KOPT-K1 (cell line): ENCODE results near the gene COMMD4.

Experiments
- H3K27ac ChIP-seq: fragments of 200-600 bp; sonication (generic); 2 replicates; pipeline ENCODE4 v1.5.1; 2016; ENCODE audit warnings: antibody characterized with exemption, mild to moderate bottlenecking, low read depth, low read length; ENCODE audit not compliant: poor library complexity, severe bottlenecking
- H3K36me3 ChIP-seq: fragments of 200-600 bp; sonication (generic); 2 replicates; pipeline ENCODE4 v1.5.1; 2017; ENCODE audit warnings: antibody characterized with exemption, mild to moderate bottlenecking, low read length, moderate library complexity; ENCODE audit not compliant: insufficient read depth
- H3K9me3 ChIP-seq: fragments of 200-600 bp; sonication (generic); 2 replicates; pipeline ENCODE4 v1.5.1; 2017; ENCODE audit warnings: antibody characterized with exemption, low read length, mild to moderate bottlenecking; ENCODE audit not compliant: insufficient read depth, poor library complexity, severe bottlenecking

The COMMD4 gene

DNA sequence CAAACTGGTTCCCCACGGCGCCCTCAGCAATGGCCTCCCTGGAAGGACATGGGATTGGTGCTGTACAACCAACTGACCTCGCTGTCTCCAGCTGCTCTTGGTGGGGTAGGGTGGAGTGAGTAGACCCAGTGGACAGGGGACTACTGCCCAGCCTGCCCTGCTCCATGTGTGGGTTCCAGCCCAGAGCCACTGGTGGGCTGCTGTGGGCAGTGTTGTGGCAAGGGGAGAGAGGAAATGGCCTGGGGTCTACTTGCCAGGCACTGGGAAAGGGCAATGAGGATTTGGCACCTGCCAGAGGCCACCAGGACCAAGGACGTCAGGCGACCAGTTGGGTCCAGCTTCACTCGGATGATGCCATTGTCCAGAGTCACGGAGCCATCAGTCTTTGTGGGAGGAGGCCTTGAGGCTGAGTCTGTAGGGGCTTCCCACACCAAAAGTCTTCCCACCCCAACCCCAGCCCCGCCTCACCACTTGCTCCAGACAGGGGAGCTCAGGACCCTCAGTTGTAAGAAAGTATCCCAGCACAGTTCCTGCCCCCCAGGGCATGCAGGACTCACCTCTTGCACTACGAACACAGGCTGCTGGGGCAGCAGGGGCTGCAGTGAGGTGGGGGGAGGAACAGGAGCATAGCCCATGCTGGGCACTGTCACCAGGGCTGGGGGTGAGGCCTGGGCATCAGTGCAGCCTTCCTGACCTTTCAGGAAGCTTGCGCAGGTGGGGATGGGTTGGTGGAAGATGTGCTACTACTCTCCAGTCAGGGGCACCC, 23.1 kb downstream of the COMMD4 start:
- Histone ChIP-seq H3K27ac (no peak overlapping the region), H3K36me3 (peaks cover 51% of the 10 kb centered on the region; the same call in 1 of the 2 replicates), H3K9me3 (no peaks in the 10 kb centered on the region)

DNA sequence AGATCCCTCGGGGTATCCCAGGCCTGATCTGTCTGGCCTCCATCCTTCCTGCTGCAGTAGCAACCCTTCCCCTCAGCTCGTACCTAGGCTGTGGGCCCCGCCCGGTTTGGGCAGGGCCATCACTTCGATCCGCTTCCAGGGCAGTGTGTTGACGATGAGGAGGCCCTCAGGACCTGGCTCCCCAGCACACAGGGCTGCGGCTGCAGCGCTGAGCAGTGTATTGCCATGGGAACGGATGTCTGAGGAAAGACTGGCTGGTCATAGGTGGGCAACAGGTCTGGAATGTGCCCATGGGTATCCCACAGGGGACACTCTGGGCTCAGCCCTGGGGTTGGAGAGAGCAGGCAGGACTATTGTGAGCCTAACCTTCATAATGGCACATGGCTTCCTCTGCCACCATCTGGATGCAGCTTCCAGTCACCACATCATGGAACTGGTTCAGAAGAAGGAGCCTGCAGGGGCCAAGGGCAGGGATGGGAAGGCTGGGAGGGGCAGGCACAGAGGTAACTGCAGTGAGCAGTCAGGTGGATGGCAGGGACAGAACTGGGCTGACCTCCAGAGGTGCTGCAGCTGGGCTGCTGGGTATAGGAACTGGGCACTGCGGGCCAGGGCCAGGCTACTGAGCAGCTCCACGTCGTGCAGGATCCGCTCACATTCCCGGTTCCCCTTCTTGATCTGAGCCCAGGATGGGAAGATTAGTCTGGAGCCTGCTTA, 23.8 kb downstream of the COMMD4 start:
- Histone ChIP-seq H3K27ac (no peak overlapping the region), H3K9me3 (no peaks in the 10 kb centered on the region), H3K36me3 (peaks cover 58% of the 10 kb centered on the region; the same call in 1 of the 2 replicates)

DNA sequence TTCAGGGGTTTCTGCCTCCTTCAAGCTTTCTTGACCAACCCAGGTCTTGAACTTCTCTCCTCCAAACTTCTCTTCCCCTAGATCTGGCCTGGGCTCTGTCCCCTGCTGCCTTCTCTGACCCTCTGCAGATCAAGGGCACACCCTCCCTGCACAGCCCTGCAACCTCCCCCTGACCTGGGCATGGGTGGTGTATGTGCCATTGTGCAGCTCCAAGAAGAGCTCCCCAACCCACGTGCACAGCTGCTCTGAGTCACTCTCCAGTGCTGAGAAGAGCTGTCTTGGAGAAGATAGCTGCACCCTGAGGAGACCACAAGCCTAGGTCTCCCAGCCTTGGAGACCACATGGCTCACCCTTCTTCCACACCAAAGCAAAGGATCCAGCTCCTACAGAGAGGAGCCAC, 24.5 kb downstream of the COMMD4 start:
- no peak overlapping the region for H3K27ac ChIP-seq
- no peaks in the 10 kb centered on the region for H3K9me3 ChIP-seq
- H3K36me3 ChIP-seq = peaks cover 61% of the 10 kb centered on the region; the same call in 1 of the 2 replicates

DNA sequence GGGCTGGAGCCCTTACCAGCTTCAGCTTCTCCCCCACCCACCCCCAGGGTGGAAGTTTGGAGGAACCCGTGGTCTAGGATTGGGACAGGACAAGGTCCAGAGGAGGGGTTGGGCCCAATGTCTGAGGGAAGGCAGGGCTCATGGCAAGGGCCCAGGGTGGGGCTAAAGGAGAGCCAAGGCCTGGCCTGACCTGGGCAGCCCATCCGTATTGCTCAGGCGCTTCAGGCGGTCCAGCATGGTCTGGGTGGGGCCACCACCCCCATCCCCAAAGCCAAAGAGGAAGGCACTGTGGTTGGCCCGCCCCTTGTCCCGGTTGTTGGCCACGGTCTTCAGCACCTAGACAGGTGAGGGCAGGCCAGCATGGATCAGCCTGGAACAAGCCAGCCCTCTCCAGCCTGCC, 25.0 kb downstream of the COMMD4 start:
- H3K36me3 ChIP-seq = peaks cover 64% of the 10 kb centered on the region; the same call in 1 of the 2 replicates
- no peaks in the 10 kb centered on the region for H3K9me3 ChIP-seq
- H3K27ac ChIP-seq = no peak overlapping the region

DNA sequence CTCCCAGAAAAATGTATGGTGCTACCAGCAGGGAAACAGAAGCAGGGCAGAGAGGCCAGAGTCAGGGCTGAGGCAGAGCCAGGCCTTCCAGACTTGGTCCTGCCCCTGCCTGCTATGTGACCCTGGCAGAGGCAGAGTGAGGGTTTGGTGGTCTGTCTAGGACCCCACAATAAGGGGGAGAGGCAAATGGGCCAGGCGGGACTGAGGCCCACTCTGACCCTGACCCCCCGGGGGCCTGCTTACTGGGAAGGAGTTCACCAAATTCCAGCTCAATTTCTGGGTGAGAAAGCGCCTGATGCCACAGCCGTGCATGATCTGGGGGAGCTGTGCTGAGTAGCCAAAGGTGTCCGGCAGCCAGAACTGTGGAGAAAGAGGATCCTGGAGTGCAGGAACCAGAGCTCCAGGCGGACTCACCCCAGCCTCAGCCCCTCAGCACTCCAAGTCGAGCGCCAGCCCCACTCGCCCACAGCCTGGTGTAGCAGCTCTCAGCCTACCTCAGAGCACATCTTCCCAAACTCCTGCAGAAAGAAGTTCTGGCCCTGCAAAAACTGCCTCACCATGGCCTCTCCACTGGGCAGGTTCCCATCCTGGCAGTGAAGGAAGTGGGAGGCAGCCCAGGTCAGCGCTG, 25.6 kb downstream of the COMMD4 start:
- H3K27ac ChIP-seq = no peak overlapping the region
- H3K36me3 ChIP-seq = peaks cover 68% of the 10 kb centered on the region
- no peaks in the 10 kb centered on the region for H3K9me3 ChIP-seq

DNA sequence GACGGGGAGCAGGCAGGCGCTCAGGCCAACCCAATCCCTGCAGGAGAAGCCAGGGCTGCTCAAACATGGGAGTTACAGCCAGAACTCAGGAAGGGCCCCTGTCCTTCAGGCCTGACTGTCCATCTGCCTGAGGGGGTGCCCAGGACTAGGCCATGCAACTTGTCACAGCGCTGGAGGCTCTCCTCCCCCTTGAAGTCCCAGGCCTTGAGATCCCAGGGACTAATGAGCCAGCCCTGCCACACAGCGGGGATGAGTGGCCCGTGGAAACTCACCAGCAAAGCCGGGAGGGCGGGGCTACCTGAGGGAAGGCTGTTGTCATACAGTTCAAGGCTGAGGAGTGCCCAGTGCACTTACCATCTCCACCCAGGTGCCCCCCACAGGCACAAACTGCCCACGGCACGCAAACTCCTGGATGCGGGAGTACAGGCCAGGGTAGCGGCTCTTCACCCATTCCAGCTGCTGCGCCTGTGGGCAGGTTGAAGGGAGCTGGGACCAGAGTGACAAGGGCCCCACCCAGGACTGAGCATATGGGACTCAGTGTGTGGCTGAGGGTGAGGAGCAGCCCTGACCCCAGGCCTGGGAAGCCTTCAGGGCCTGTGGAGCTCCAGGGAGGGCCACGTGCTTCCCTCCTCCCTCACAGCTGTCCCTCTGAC, 26.3 kb downstream of the COMMD4 start:
- no peak overlapping the region for H3K27ac ChIP-seq
- H3K36me3 ChIP-seq = peaks cover 69% of the 10 kb centered on the region

DNA sequence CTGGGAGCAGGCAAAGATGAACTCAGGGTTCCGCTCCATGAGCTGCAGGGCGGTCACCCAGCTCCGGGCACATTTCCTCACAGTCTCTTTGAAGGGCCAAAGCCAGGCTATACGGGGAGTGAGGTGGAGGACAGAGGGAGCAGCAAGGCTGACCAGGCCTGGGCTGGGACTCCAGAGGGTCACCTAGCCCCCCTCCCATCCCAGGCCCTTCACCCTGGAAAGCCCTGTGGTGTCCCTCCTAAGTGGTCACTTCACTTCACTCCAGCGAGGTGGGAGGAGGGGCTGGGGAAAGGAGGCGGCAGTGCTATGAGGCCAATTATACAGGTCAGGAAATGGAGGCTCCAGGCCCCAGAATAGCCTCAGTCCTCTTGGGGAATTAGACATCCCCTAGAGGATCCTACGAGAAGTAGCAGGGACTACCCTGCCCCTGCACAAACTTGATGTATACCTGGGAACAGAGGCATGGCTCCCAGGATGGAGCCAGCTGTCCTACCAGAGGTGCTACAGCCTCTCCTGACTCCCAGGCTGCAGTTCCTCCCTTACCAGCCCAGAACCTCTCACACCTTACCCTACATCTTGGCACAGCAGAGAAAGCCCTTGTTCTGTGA, 26.9 kb downstream of the COMMD4 start:
- no peaks in the 10 kb centered on the region for H3K9me3 ChIP-seq
- no peak overlapping the region for H3K27ac ChIP-seq
- H3K36me3 ChIP-seq = peaks cover 73% of the 10 kb centered on the region

More for the DNA sequence above, 26.3 kb downstream of the COMMD4 start:
- no peaks in the 10 kb centered on the region for H3K9me3 ChIP-seq

DNA sequence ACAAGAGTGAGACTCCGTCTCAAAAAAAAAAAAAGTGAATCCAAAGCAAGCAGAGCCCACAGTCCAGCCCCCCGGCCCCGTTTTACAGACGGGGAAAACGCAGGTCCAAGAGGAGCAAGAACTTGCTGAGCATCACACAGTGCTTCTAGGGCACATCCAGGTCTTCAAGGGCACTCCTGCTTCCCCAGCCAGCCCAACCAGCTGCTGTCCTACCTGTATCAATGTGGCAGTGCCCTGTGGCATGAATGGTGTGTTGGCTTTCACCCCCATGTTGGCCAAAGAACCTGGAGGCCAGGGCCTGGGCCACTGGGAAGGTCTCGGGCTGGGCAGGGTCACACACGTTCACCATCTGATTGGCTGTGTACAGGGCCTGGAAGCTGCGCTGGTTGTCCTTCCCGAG, 27.9 kb downstream of the COMMD4 start:
- Histone ChIP-seq H3K9me3 (no peaks in the 10 kb centered on the region), H3K27ac (no peak overlapping the region), H3K36me3 (peaks cover 64% of the 10 kb centered on the region)

DNA sequence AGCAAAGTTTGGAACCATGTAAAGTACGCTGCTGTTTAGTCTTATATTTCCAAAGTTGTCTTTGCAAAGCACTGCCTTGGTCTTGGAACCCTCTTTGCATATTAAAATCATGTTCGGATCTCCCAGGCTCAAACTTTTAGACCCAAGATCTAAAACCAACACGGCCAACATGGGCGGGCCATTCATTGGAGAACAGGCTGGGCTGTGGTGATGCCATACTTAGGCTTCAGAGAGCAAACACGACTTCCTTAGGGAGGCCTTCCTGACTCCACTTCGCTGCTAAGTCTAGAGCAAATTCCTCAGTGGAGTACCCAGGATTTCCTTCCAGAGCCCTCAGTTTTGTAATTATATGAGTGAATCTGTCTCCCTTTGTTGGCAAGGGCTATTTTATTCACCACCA, 29.0 kb downstream of the COMMD4 start:
- Histone ChIP-seq H3K27ac (no peak overlapping the region), H3K9me3 (no peaks in the 10 kb centered on the region), H3K36me3 (peaks cover 64% of the 10 kb centered on the region)

DNA sequence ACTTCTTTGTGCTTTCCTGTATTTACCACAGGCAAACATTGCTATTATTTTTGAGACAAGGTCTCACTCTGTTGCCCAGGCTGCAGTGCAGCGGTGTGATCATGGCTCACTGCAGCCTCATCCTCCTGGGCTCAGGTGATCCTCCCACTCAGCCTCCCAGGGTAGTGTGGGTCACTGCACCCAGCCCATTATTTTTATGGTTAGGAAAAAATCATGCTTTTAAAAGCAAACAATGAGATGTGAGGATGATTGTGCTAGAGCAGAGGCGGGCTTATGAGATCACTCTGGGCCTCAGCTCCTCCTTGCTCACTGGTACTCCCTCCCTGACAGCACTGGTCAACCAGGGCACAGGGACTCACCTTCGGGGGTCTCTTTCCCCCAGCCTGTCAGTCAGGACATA, 30.3 kb downstream of the COMMD4 start:
- H3K27ac ChIP-seq = no peak overlapping the region

DNA sequence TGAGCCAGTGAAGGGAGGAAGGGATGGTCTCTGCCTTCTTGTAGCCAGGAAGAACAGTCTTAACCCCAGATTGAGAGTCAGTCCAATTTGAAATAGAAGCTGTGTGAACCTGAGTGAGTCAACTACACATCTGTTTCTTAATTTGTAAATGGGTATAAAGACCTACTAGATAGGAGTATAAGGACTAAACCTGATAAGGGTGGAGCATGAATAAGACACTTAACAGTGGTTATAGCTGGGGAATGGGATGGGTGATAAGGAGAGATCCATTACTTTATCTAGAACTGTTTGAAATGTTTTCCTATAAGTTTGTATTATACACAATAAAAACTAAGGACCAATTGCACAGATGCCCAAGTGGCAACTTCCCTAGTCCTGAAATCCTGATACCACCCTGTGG, 31.1 kb downstream of the COMMD4 start:
- no peaks in the 10 kb centered on the region for H3K9me3 ChIP-seq
- H3K36me3 ChIP-seq = peaks cover 71% of the 10 kb centered on the region
- H3K27ac ChIP-seq = no peak overlapping the region

More for the DNA sequence above, 30.3 kb downstream of the COMMD4 start:
- peaks cover 70% of the 10 kb centered on the region for H3K36me3 ChIP-seq
- H3K9me3 ChIP-seq = no peaks in the 10 kb centered on the region

DNA sequence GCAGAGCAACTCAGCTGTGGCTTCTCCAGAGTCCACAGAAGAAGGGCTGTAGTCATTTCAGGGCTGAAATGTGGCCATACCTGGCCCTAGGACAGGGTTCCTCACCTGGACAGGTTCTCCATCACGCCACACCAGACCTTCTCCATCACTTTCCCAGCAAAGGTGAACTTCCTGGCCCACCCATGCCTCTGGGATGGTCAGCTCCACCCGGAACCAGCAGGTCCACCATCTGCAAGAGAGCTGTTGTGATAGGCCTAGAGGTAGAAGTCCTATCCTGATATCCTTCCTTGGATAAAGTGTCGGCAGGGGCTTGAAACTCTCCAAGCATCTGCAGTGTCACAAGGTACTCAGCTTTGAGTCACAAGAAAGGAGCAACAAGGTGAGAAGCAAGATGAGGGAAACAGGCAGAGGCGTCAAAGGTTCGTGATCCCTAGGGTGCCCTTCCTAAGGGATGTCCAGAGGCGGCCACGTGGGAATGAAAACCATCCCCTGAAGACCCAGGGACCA, 31.6 kb downstream of the COMMD4 start:
- H3K9me3 ChIP-seq = no peaks in the 10 kb centered on the region
- H3K36me3 ChIP-seq = peaks cover 71% of the 10 kb centered on the region
- peak overlapping the region; percentile 82 for H3K27ac ChIP-seq

DNA sequence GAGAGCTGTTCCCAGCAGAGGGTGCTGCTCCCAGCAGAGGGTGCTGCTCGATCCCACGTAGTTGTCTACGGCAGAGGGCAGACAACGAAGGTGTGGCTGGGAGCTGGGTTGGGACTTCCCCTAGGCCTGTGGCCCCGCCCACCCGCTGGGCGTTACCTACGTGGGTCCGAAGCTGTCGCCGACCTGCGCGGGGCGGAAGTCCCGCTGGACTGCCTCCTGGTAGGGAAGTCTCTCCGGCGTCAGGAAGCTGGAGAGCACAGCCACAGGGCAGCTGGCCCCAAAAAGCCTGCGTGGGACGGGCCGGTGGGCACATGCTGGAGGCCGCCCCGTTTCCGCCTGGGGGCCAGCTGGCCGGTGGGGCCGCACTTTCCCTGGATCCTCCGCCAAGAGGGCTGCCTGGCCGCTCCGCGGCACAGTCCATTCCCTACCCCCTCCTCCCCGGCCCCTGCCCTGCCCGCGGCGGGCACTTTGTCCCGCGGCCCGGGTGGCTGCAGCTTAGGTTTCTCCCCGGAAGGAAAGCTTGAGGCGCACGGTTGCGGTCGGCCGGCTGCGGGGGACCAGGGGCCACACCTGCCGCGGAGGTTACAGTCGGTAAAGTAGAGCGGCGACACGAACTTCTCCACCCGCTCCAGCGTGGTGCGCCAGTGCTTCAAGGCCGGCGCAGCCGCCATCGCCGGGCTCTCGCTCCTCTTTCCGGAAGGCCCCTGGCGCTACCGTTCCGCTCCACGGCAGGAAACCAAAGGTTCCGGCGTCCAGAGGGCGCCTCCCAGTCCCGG, 32.2 kb downstream of the COMMD4 start, which contains the start of gene MAN2C1:
TSS of gene MAN2C1 (minus strand) at position 695 of the 776 bp plus-strand sequence. CDS start at position 671, 24 bp downstream.
- Histone ChIP-seq H3K9me3 (no peaks in the 10 kb centered on the region), H3K36me3 (peaks cover 76% of the 10 kb centered on the region), H3K27ac (peak within 1 kb of the TSS; percentile 82)
